ENCODE data around the gene SNX24. TPM values are rescaled to one million over a fixed set of nuclear protein-coding genes. Genes with fewer than 3 reads are reported as not detected.

The SNX24 gene
- total and polyA plus RNA-seq, 3 donors from 2014 or later, result 13.1 to 25.8 (median 23.1) TPM

DNA sequence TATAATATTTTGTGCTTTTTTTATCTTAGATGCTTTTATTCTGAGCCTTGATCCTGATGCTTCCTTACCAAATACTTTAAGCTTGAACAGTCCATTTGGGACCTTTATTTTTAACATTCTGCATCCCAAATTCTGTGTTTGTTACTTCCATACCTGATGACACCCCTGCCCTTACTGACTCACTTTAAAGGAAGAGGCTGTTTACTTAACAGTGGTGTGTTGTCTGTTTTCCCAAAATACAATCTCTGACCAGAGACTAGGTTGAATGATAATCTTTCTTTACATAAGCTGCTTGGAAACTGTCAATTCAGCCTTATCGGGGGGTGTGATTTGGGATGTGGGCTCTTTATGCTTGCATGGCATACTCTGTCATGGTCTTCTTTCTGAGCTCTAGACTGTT lies 71.1 kb downstream of the SNX24 start:
- Histone ChIP-seq H3K27ac (no peak overlapping the region), H3K9me3 (no peaks in the 10 kb centered on the region), H3K36me3 (ENCODE audit: low read depth, missing control alignments) (no peaks in the 10 kb centered on the region), H3K4me3 (no peak overlapping the region), H3K27me3 (no peaks in the 10 kb centered on the region), H3K4me1 (no peaks in the 10 kb centered on the region)
- intact Hi-C loops (cut with DNase I; ENCODE audit: low total_unique reads), result no loop called here
- 90 to 92% methylated on average over 1 of the region's 1 CpG for WGBS, 2 donors
- no peak for DNase-seq
- TF ChIP-seq CTCF (IDR thresholded peaks at IDR 0.05), result no peak
- TF ChIP-seq POLR2A (IDR thresholded peaks at IDR 0.05), result no peak

- no peak for TF ChIP-seq CTCF (IDR thresholded peaks at IDR 0.05)
- no peak for TF ChIP-seq POLR2A (IDR thresholded peaks at IDR 0.05)
- DNase-seq, result no peak
- Histone ChIP-seq H3K4me1 (no peaks in the 10 kb centered on the region), H3K4me3 (no peak overlapping the region), H3K27me3 (no peaks in the 10 kb centered on the region), H3K36me3 (ENCODE audit: low read depth, missing control alignments) (no peaks in the 10 kb centered on the region), H3K27ac (no peak overlapping the region), H3K9me3 (no peaks in the 10 kb centered on the region)
- 68 to 79% methylated on average over 1 of the region's 1 CpG for WGBS, 2 donors
- intact Hi-C loops (cut with DNase I; ENCODE audit: low total_unique reads), result no loop called here
Measured at GRCh38 chr5:122919969-122920368, 74.6 kb downstream of the SNX24 start.

GRCh38 chr5:122921826-122922225 lies 76.4 kb downstream of the SNX24 start:
- intact Hi-C loops (cut with DNase I; ENCODE audit: low total_unique reads), result no loop called here
- Histone ChIP-seq H3K4me3 (no peak overlapping the region), H3K9me3 (no peaks in the 10 kb centered on the region), H3K4me1 (no peaks in the 10 kb centered on the region), H3K36me3 (ENCODE audit: low read depth, missing control alignments) (no peaks in the 10 kb centered on the region), H3K27ac (no peak overlapping the region), H3K27me3 (no peaks in the 10 kb centered on the region)
- WGBS, 2 donors, result 82% methylated on average over 4 of the region's 4 CpGs
- DNase-seq, result no peak
- TF ChIP-seq POLR2A (IDR thresholded peaks at IDR 0.05), result no peak
- no peak for TF ChIP-seq CTCF (IDR thresholded peaks at IDR 0.05)

DNA sequence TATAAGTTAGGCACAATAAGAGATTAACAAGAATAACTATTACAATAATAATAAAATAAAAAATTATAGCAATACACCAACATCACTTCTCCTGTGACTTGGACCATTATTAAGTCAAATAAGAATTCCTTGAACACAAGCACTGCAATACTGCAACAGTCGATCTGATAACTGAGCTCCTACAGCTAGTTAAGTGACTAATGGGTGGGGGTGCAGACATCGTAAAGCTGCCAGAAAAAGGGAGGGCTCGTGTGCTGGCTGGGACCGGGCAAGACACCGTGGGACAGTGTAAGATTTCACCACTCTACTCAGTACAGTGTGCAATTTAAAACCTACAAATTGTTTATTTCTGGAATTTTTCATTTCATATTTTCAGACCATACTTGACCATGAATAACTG lies 78.8 kb downstream of the SNX24 start:
- Histone ChIP-seq H3K4me3 (no peak overlapping the region), H3K27ac (no peak overlapping the region), H3K9me3 (no peaks in the 10 kb centered on the region), H3K27me3 (no peaks in the 10 kb centered on the region), H3K36me3 (ENCODE audit: low read depth, missing control alignments) (no peaks in the 10 kb centered on the region), H3K4me1 (no peaks in the 10 kb centered on the region)
- 73 to 83% methylated on average over 5 of the region's 5 CpGs for WGBS, 2 donors
- TF ChIP-seq CTCF (IDR thresholded peaks at IDR 0.05) (no peak), POLR2A (IDR thresholded peaks at IDR 0.05) (no peak)
- intact Hi-C loops (cut with DNase I; ENCODE audit: low total_unique reads), result no loop called here
- no peak for DNase-seq

DNA sequence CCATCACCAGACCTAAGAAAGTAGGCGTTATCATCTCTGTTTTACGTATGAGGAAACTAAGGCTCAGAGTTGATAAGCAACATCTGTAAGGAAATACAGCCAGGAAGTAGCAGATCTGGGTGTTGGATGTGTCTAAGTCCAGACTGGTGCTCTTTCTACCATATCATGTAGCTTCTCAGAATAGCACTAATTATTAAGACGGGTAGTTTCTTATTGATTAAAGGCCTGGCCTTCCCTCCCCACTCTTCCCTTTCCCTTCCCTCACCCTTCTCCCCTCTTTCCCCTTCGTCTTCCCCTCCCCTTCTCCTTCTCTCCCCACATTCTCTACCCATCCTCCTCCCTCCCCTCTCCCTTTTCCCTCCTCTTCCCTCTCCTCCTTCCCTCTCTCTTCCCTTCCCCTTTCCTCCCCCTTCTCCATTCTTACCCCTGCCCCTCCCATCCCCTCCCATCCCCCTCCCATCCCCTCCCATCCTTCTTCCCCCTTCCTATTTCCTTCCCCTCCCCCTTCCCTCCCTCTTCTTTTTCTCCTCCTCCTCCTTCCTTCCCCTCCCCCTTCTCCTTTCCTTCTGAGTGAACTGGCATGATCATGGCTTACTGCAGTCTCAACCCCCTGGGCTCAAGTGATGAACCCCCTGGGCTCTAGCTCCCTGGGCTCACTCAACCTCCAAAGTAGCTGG lies 79.4 kb downstream of the SNX24 start:
- intact Hi-C loops (cut with DNase I; ENCODE audit: low total_unique reads), result no loop called here
- 88 to 93% methylated on average over 4 of the region's 4 CpGs for WGBS, 2 donors
- no peaks in the 10 kb centered on the region for H3K4me1 ChIP-seq
- H3K4me3 ChIP-seq, result no peak overlapping the region
- no peak overlapping the region for H3K27ac ChIP-seq
- no peaks in the 10 kb centered on the region for H3K36me3 ChIP-seq (ENCODE audit: low read depth, missing control alignments)
- TF ChIP-seq POLR2A (IDR thresholded peaks at IDR 0.05) (no peak), CTCF (IDR thresholded peaks at IDR 0.05) (no peak)
- DNase-seq, result no peak
- H3K9me3 ChIP-seq, result no peaks in the 10 kb centered on the region
- no peaks in the 10 kb centered on the region for H3K27me3 ChIP-seq
